HG02588 (cell line): ENCODE measurements around the gene LIPJ.

Source experiments
- ATAC-seq: cut with Tn5 transposase; IDR thresholded peaks from one replicate; pipeline ENCODE4 v1.9.1; 2021; ENCODE audit warnings: mild to moderate bottlenecking, moderate library complexity; ENCODE audit not compliant: unreplicated experiment

Gene LIPJ, protein sequence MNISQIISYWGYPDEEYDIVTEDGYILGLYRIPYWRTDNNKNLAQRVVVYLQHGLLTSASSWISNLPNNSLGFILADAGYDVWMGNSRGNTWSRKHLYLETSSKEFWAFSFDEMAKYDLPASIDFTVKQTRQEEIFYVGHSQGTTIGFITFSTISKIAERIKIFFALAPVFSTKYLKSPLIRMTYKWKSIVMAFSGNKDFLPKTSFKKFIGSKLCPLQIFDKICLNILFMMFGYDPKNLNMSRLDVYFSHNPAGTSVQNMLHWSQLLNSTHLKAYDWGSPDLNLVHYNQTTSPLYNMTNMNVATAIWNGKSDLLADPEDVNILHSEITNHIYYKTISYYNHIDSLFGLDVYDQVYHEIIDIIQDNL

DNA sequence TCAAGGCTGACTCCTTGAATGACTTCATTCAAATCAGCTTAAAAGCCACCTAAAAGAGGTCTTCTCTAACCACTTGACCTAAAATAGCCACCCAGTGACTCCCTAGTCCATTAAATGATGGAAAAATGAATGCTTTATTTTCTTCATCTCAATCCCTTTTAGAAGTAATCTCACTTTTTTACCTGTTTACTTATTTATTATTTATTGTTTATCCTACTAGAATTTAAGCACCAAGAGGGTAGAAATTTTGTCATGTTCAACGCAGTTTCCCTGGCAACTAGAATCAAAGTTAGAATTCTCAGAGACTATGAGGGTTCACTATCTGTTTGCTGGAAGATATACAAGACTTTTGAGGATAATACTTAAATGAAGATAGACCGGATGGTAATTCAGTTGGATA is at the start of gene LIPJ:
Gene LIPJ (plus strand): TSS at position 301 of the 400 bp plus-strand sequence. CDS start 3,926 bp downstream, outside the sequence.
- ATAC-seq, result no peak

DNA sequence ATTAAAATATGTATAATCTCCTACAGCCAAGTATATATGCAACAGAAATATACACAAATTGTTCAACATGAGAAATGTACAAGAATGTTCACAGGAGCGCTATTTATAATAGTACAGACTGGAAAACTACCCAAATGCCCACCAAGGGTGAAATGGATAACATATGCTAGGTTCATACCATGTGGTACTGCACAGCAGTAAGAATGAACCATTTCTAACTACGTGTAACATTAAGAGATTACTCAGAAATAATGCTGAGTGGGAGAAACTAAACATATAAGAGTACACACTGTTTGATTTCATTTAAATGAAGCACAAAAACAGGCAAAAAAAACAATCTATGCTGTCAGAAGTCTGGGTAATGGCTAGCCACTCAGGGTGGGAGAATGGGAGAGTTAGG is 49.2 kb upstream of the LIPJ start:
- no peak for ATAC-seq

DNA sequence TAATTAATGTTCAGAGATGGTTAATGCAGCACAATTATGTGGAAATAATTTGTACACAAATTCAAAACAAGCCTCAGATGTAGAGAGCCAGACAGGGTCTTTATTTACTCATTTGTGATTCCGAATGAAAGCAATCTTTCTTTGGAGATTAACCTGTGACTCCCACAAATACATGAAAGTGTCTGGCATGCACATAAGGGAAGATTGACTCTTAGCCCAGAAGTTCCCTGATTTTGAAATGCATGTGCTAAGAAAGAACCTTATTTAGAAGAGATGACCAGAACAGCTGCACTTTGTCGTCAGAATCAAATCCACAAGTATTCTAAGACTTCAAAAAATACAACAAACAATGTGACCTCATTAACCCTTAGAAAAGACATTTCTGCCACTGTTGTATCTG is 48.5 kb upstream of the LIPJ start:
- ATAC-seq, result no peak

DNA sequence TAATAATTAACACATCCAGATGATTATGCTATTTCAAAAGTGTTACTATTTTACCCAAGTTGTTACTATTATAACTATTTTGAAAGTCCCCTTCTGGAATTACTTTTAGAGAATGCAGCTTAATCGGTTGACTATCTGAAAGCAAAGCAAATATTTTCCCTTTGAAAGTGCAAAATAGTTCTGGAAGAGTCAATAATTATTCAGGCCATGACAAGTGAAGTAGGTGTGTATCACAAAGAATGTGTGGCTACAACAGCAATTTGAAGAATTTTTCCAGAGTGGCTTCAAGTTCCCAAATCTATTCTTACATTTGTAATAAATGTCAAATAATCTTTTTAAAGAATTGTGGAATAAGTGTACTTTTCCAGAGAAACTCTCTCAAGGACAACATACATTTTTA is 46.2 kb upstream of the LIPJ start:
- ATAC-seq, result no peak

DNA sequence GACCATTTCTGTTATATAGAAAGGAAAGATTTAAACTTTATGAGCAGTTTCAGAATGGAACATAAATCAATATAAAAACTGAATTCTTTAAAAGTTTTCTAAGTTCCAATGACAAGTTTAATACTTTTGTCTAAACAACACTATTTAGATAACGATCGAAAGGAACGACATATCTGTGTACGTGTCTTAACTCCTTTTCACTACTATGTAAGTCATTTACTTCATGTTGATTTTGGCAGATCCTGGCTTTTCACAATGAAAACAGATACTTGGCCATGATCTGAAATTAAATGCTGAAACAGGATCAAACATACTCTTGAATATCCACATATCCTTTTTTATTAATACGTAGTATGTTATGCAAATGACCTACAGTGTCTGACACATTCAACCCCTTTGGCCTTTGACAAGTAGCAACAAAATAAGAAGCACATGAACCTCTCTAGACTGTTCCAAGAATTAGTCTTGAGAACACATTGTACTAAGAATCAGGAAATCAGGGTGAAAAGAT is 45.4 kb upstream of the LIPJ start:
- ATAC-seq, result no peak

DNA sequence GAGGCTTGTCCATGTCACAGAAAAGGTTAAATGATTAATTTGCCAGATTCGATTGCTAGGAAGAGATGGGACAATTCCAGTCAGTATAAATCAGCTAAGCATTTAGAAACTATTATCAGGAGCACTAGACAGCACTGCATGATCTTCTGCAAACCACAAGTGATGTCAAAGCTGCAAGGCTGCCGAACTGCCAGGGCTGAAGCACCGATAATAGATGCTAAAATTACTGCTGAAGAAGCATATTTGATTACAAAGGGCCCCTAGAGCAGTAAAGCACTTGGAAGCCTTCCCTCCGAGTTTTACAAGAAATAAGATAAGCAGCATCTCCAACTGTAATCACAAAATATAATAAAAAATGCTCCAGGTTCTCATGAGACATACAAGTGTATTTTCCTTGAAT is 44.0 kb upstream of the LIPJ start:
- no peak for ATAC-seq

DNA sequence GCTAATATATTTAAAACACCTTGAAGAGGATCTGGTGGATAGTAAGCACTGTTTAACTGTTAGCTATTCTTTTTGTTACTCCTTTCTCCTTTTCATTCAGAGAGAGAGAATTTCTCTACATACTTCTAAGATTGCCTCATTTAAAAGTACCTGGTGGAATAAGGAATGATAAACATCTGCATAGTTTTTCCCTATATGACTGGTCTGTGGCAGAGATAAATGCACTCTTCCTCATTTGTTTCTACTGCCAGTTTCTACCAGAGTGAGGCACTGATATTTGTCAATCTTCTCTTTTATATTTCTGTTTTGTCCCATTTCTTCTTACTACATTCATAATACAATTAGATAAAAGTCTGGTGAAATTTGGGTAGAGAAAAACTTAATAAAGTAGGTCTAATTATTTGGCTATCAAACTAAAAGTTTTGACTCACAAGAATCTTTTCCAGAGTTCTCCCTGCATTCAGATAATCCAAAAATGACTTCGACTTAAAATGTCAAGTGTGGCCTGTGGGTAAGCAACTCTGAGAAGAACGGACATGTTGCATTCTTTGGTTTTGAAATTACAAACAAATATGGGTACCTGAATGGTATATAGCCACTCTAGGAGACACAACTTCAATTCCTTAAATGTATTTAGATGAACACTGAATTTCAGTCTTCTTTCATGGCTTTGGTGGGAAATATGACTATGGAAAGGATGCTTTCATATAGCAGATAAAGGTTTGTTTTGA is 42.3 kb upstream of the LIPJ start:
- ATAC-seq, result no peak

DNA sequence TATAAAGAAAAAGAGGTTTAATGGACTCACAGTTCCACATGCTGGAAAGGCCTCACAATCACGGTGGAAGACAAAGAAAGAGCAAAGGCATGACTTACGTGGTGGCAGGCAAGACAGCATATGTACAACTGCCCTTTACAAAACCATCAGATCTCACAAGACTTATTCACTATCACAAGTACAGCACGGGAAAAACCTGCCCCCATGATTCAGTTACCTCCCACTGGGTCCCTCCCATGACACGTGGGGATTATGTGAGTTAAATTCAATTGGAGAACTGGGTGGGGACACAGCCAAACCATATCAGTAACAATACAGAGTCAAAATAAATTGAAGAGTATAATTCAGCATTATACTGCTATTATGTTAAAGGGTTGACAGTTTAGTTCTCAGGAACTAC is 41.2 kb upstream of the LIPJ start:
- no peak for ATAC-seq

DNA sequence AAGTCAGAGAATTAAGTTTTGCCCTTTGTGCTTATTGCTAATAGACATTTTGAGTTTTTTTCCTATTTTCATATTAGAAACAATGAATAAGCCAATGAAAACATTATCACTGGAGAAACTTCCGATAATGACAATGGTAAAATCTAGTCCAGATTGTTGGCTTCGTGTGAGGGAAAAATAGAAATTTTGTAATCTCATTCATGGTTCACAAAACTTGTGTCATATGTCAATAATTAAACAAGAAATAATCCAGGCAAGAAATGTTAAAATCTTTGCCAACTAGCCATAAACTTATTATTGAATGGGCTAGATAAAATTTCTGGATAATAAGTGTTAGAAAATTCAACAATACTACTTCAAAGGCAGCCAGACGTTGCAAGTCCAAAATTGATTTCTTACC is 40.1 kb upstream of the LIPJ start:
- ATAC-seq, result no peak

DNA sequence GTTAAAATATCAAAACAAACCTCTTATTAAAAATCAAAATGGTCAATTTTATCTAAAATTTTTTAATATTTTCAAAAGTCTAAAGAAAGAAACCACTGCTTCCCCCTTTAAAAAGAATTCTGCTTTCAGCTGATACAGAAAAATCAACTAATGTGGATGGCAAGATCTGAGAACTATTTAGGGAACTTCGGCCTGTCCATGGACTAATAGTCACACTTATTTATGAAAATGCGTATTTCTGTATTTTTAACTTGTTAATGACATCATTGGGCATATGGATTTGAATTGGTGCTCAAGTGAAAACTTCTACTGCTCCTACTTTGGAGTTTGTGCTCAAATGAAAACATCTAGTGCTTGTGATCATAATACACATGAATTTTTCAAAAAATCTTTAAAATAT is 35.3 kb upstream of the LIPJ start:
- no peak for ATAC-seq

DNA sequence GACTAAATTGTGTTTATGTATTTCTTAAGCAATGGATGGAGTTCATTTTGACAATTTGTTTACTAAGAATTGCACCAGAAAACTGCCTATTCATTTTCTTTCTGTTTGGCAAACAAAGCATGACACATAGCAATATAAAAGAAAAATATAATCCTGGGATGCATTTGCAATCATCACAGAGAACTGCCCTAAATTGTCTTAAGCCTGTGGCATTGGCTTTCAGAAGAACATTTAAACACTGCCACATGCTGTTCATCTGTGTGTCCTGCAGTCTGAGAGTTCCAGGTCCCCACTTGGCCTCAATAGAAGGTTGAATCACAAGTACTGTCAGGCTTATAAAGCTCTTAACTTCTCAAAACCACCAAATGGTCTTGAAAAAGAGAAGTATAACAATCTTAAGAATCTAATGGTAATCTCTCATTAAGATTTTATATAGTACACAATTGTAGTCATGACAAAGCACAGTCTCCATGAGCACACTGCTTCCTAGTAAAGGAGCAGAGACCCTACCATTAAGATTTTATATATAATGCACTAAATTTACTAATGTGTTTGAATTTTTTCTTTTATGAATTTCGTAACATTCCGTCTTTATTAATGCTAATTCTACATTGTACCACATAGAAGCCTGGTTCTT is 33.3 kb upstream of the LIPJ start:
- peak; percentile 66 for ATAC-seq

DNA sequence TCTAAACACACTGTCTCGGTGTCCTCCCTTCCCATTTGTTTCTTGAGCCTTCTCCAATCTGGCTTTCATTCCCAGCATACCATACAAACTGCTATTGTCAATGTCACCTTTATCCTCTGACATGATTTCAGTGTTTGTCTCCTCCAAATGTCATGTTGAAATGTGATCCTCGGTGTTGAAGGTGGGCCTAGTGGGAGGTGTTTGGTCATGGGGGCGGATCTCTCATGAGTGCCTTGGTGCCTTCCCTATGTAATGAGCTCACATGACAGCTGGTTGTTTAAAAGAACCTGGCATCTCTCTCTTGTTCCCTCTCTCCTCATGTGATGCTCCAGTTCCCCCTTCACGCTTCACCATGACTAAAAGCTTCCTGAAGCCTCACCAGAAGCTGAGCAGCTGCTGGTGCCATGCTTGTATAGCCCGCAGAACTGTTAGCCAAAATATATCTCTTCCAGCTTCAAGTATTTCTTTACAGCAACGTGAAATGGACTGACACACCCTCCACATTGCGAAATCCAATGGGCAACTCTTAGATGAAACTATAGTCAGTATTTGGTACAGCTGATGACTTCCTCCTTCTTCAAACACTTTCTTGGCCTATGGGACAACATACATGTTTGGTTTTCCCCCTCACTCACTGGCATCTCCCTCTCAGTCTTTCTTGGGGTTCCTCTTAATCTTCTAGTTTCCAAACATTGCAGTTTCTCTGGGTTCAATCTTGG is 31.2 kb upstream of the LIPJ start:
- ATAC-seq, result no peak

DNA sequence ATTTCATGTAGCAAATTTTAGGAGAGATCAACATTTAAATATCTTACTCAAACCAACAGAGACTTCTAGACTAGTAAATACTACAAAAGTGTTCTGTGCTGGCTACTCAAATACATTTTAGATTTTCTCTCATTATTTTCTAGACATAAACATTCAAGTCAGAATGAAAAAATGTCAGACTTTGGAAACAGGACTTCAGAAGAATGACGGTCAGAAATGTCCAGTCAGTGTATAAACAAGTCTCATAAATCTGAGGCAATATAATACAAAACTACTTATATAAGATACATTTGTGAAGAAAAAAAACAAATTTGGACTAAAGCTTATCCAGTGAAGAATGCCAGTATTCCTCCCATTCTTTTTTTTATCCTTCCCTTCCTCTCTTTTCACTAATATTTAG is 29.3 kb upstream of the LIPJ start:
- ATAC-seq, result no peak

DNA sequence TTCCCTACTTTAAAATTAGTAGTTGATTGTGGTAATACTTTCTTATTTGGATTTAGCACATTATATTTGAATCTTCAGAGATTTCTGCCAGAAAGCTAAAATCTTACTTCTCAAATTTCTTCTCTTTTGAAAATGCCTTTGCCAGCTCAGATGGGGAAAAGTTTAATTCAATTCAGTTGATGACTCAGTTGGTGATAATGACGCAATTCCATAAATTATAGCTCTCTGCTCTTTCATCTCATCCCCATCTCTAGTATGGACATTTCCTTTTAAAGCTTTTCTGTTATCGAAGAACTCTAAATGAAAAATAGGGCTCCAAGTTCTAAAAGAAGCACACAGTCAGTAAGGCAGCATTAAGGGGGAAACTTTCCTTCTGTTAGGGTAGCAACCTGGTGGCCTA is 28.9 kb upstream of the LIPJ start:
- no peak for ATAC-seq

DNA sequence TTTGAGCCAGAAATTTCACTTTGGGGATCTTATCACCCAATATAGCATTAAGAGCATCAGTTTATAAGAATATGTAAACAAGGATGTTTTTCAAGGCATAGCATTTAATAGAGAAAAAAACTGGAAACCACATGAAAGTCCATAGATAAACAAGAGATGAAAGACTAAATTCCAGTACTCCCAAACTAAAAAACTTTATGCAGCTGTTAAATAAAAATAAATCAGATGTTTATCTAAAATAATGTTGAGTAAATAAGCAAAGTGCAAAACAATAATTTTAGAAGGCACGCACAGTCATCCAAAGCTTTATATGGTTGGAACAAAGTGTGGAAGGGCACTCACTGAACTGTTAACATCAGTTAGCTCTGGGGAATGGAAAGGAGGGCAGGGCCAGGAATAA is 24.4 kb upstream of the LIPJ start:
- ATAC-seq, result no peak

DNA sequence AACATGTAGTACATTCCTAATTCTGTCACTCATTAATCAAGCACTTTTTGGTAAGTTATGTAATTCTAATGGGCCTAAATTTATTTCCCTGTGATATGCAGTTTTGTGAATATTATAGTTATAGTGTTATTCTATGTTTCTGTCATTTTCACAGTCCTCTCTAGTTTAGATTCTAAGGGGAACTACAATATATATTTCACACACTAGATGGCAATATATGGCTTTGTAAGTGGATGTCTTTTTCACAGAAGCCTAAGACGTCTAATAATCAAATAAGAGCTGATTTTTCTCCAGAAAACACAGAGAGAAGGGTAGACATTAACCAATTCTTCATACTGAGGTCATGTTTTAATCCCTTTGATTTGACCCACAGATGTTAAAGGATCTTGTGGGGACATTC is 21.5 kb upstream of the LIPJ start:
- no peak for ATAC-seq

DNA sequence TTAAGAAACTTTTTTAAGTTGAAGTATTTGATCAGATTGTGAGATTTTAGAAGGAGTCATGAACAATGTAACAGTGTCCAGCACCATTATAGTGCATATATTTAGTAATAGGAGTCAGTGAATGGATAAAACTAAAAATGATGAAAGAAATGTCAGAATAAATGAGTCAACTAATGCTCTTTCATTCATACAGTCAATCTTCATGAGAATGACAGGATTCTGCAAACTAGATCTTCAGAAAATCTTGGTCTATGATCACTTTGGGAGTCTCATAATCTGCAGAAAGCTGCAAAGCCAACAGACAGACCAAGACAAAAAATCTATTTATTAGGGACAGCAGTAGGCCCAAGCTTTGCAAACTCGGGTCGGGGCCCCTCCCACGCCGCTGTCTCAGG is 4.2 kb upstream of the LIPJ start:
- ATAC-seq, result no peak

DNA sequence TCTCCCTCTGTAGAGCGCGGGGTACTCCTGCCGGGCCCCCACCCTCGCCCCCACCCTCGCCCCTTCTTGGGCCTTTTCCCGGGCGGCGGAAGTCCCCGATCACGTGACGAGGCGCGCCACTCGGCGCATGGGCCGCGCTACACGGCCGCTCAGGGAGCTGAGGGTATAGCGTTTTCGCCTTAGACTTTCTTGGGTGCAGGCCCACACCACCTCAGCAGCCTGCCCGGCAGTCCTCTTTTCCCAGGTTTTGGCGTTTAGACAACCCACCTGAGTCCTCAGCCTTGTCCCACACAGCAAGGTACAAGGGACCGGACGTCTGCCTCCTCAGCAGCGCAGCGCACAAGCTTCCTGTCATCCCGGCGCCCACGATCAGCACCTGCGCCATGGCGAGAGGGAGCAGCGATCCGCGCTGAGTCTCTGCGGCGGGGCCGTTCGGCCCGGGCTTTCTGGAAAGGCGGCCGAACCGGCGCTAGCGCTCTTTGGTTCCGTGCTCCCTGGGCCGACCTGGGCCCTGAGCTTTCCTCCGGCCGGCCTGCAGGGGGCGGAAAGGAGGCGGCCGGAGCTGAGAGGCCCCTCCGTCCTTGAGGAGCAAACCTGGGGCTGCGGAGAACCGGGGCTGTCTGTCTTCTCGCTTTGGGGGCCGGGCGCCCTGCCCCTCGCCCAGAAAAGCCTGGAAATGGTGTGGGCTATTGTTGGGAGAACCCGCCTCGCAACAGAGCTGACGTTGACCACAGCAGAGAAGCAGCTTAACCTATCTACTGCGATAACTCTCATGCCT is 3.6 kb upstream of the LIPJ start, which contains the start of gene RNLS:
Gene RNLS (minus strand): TSS at position 513 of the 778 bp plus-strand sequence.
- peak; percentile 84 for ATAC-seq

DNA sequence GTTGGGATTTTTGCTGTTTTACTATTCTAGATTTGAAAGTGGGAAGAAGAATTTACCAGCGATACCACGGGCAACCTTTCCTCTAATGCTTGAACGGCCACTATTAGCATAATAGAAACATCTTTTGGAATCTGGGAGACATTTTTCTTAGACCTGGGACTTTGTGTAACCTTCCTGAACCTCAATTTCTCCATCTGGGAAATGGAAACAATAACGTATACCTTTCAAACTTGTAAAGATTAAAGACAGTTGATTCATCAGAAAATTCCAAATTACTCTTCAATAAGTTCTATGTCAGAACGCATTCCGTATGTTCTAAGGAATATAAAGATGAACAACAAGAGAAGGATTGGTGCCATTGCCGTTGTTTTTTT is 3.0 kb upstream of the LIPJ start:
- ATAC-seq, result no peak

DNA sequence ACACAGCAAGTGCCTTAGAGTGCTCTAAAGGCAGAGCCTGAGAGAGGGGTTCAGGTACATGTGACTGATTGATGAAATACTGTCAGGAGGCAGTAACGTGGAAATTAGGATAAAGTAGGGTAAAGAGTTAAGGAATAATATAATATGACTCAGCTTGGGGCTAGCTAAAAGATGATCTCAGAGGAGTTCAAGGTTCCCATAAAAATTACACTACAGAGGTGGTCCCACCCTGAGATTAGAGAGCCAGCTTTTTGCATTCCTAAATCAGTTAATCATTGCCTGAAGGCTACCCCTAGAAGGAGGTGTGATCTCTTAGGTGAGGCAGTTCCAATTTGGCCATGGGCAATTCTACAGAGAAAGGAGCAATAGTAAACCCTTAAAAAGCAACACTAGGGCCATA is 5.8 kb downstream of the LIPJ start:
- no peak for ATAC-seq
